Measurements from ENCODE around the gene C1S. TPM values are rescaled to one million over a fixed set of nuclear protein-coding genes. Genes with fewer than 3 reads are reported as not detected.
A peak's percentile ranks its signal among the peaks of the same experiment; 100 is the strongest.

C1S gene
- total and polyA plus RNA-seq, 8 donors = 20.4 to 162 (median 41.8) TPM

DNA sequence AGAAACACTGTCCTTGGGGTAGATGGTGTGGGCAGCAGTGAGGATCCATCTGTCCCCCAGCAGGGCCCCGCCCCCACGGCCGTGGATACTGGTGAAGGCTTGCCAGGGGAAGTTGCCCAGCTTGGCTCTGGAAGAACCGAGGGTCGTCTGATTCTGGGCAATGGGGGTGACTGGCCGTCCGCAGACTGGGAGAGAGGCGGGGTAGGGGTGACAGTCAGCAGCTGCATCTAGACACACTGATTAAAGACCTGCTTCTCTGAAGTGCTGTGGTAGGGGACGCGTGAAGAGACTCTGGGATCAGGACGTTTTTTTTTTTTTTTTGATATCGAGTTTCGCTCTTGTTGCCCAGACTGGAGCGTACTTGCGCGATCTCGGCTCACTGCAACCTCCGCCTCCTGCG lies 36.5 kb downstream of the C1S start:
- DNase-seq (no peak), ATAC-seq (no peak), FAIRE-seq (no peak)
- TF ChIP-seq, protein P1, sequence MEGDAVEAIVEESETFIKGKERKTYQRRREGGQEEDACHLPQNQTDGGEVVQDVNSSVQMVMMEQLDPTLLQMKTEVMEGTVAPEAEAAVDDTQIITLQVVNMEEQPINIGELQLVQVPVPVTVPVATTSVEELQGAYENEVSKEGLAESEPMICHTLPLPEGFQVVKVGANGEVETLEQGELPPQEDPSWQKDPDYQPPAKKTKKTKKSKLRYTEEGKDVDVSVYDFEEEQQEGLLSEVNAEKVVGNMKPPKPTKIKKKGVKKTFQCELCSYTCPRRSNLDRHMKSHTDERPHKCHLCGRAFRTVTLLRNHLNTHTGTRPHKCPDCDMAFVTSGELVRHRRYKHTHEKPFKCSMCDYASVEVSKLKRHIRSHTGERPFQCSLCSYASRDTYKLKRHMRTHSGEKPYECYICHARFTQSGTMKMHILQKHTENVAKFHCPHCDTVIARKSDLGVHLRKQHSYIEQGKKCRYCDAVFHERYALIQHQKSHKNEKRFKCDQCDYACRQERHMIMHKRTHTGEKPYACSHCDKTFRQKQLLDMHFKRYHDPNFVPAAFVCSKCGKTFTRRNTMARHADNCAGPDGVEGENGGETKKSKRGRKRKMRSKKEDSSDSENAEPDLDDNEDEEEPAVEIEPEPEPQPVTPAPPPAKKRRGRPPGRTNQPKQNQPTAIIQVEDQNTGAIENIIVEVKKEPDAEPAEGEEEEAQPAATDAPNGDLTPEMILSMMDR (IDR thresholded peaks at IDR 0.05) = no peak
- Histone ChIP-seq H3K36me3 (peaks cover 0 to 13% (median 0%) of the 10 kb centered on the region in 3 donors), H3K4me1 (peaks cover 0 to 2% (median 0%) of the 10 kb centered on the region in 3 donors), H3K27me3 (no peaks in the 10 kb centered on the region), H3K4me3 (no peak overlapping the region), H3K27ac (no peak overlapping the region), H3K9me3 (no peaks in the 10 kb centered on the region)
- WGBS, 2 donors = 75 to 81% methylated on average over 19 of the region's 19 CpGs
- intact Hi-C loops (cut with DNase I) = loop anchor here in 1 of 3 donors (5.0 to 10.0 kb wide), 2 partner anchors 35 to 172 kb away; partner anchors contain the start of genes ATN1 and C1S

DNA sequence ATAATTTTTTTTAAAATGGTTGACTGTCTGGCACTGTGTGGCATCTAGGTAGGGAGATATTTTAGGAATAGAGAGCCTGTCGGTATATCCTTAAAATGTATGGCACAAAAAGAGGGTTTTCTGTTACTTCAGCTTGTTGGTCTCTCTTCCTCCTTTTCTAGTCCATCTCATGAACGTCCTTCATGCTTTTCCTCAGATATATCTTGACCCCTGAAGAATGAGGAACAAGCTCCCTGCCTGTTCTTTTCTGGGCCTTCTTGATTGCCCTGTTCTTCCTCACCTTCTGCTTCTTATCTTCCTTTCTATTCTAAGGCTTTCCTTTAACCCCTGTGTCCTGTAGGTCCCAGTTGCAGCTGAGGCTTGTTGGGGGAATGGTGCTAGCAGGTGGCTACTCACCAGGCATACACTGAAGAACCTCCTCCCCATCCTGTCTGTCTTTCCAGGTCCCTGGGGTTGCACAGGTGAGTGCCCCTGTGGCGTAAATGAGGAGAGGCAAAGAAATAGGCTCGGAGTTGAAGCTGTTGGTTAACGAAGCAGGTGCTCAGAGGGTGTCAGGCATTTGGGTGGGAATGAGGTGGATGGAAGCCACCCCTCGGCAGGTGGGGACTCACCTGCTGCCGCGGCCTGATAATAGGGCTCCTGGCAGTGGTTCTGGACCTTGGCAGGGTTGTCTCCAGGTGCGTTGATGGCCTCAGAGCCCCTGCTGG lies 38.9 kb downstream of the C1S start:
- WGBS, 2 donors = 82 to 87% methylated on average over 9 of the region's 9 CpGs
- intact Hi-C loops (cut with DNase I) = loop anchor here in 1 of 3 donors (5.0 to 10.0 kb wide), 2 partner anchors 37 to 175 kb away; partner anchors contain the start of genes ATN1 and C1S
- Histone ChIP-seq H3K4me1 (no peaks in the 10 kb centered on the region), H3K27me3 (no peaks in the 10 kb centered on the region), H3K9me3 (no peaks in the 10 kb centered on the region), H3K4me3 (no peak overlapping the region), H3K36me3 (peaks cover 0 to 13% (median 4%) of the 10 kb centered on the region in 3 donors), H3K27ac (no peak overlapping the region)
- FAIRE-seq (no peak), DNase-seq (peak in 1 of 6 donors; percentile 26), ATAC-seq (no peak)
- TF ChIP-seq, protein P1 (IDR thresholded peaks at IDR 0.05) = no peak

DNA sequence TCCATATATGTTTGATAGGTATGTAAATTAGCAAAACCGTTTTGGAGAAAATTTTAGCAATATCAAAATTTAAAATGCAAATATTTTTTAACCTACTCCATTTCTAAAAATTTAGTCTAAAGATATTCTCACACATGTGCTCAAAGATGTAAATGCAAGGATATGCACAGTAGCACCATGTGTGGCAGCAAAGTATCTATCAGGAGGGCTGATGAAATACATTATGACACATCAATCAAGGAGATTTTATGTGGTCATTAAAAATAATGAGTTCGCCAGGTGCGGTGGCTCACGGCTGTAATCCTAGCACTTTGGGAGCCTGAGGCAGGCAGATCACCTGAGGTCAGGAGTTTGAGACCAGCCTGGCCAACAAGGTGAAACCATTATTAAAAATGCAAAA lies 39.7 kb downstream of the C1S start:
- peak in 1 of 6 donors; percentile 11 for DNase-seq
- no peaks in the 10 kb centered on the region for H3K9me3 ChIP-seq
- no peaks in the 10 kb centered on the region for H3K4me1 ChIP-seq
- 73 to 81% methylated on average over 4 of the region's 4 CpGs for WGBS, 2 donors
- H3K36me3 ChIP-seq = peaks cover 0 to 13% (median 4%) of the 10 kb centered on the region in 3 donors
- no peak for FAIRE-seq
- H3K27ac ChIP-seq = no peak overlapping the region
- no peaks in the 10 kb centered on the region for H3K27me3 ChIP-seq
- intact Hi-C loops (cut with DNase I) = loop anchor here in 1 of 3 donors (10.0 kb wide), 1 partner anchor 155 kb away; the partner anchor contains the start of genes C12orf57 and RNU7-1
- TF ChIP-seq, protein P1 (IDR thresholded peaks at IDR 0.05) = no peak
- H3K4me3 ChIP-seq = no peak overlapping the region
- no peak for ATAC-seq

DNA sequence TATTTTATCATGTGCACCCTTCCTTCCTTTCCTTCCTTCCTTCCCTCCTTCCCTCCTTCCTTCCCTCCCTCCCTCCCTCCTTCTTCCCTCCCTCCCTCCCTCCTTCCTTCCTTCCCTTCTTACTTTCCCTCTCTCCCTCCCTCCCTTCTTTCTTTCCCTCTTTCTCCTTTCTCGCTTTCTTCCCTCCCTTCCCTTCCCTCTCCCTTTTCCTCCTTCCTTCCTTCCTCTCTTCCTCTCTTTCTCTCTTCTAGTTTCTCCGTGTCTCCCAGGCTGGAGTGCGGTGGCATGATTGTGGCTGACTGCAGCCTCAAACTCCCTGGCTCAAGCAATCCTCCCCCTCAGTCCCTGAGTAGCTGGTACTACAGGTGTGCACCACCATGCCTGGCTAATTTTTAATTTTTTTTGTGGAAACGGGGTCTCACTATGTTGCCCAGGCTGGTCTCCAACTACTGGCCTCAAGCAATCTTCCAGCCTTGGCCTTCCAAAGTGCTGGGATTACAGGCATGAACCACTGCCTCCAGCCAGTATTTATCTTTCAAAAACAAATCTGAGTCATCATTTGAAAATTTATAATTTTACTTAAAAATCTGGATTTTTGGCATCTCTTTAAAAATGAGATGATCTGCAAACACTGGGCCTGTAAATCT lies 40.7 kb downstream of the C1S start:
- H3K27ac ChIP-seq = no peak overlapping the region
- ATAC-seq = peak in 1 of 4 donors; percentile 11
- no peak for FAIRE-seq
- no peaks in the 10 kb centered on the region for H3K9me3 ChIP-seq
- TF ChIP-seq, protein P1 (IDR thresholded peaks at IDR 0.05) = no peak
- DNase-seq = peak in 1 of 6 donors; percentile 16
- WGBS, 2 donors = 84% methylated on average over 4 of the region's 4 CpGs
- no peak overlapping the region for H3K4me3 ChIP-seq
- H3K27me3 ChIP-seq = no peaks in the 10 kb centered on the region
- no peaks in the 10 kb centered on the region for H3K4me1 ChIP-seq
- intact Hi-C loops (cut with DNase I) = loop anchor here in 1 of 3 donors (10.0 kb wide), 1 partner anchor 156 kb away; the partner anchor contains the start of genes C12orf57 and RNU7-1
- H3K36me3 ChIP-seq = peaks cover 0 to 13% (median 4%) of the 10 kb centered on the region in 3 donors
